ENCODE results near the gene CCL5. TPM values are rescaled to one million over a fixed set of nuclear protein-coding genes. Genes with fewer than 3 reads are reported as not detected.

CCL5 gene
- polyA plus RNA-seq, 1 donor from 2014 or later, result not detected

DNA sequence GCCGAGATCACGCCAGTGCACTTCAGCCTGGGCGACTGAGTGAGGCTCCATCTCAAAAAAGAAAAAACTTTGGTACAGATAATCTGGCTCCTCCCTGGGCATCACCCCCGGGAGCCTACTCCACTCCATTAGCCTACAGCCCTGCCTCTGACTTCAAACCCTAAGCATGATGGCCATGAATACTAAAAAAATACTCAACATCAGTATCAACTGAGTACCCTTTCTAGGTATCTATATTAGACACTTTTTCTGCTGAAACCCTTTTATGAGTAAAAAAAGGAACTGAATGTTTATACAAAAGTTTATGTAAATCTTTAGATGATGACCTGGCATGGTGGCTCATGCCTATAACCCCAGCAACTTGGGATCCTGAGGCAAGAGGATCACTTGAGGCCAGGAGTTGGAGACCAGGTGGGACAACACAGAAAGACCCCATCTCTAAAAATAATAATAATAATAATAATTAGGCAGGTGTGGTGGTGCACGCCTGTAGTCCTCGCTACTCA is 43.5 kb upstream of the CCL5 start:
- H4K20me1 ChIP-seq (ENCODE audit: insufficient read depth), result no peaks in the 10 kb centered on the region

DNA sequence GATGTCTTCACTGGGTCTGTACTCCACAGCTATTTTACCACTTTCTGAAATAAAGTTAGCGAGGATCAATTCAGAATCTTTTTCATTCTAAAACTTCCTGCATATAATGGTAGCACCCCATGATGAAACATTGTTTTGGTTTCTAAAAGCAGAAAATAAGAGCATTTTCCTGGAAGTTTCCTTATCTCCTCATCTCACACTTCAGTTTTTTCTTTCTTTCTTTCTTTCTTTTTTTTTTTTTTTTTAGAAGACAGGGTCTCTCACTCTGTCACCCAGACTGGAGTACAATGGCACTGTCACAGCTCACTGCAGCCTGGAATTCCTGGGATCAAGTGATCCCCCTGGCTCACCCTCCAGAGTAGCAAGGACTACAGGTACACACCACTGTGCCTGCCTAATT is 40.1 kb upstream of the CCL5 start:
- no peaks in the 10 kb centered on the region for H3K79me2 ChIP-seq (replicated peaks; ENCODE audit: insufficient read depth, low read length)
- no peaks in the 10 kb centered on the region for H3K9me2 ChIP-seq (ENCODE audit: insufficient read depth, low read length)
- H3K27me3 ChIP-seq (ENCODE audit: insufficient read depth, low read depth, low read length), result no peaks in the 10 kb centered on the region
- H2AFZ ChIP-seq (ENCODE audit: low read depth, low read length), result no peak overlapping the region
- H3K36me3 ChIP-seq (ENCODE audit: insufficient read depth, low read length), result no peaks in the 10 kb centered on the region
- no peak overlapping the region for H3K27ac ChIP-seq (ENCODE audit: low read length)
- H3K4me2 ChIP-seq (ENCODE audit: low read length), result no peak overlapping the region
- H3F3A ChIP-seq (ENCODE audit: insufficient read depth, low read length, poor library complexity, severe bottlenecking), result no peaks in the 10 kb centered on the region
- no peaks in the 10 kb centered on the region for H4K20me1 ChIP-seq (ENCODE audit: insufficient read depth)
- no peak overlapping the region for H3K9ac ChIP-seq (ENCODE audit: low read length)
- H3K9me3 ChIP-seq (ENCODE audit: low read length), result no peaks in the 10 kb centered on the region
- no peak overlapping the region for H3K4me3 ChIP-seq (ENCODE audit: low read length)
- TF ChIP-seq MXI1 (conservative IDR thresholded peaks at IDR 0.05; ENCODE audit: poor library complexity, severe bottlenecking), result no peak
- TF ChIP-seq SMC3 (conservative IDR thresholded peaks at IDR 0.05; ENCODE audit: poor library complexity), result no peak
- no peak for TF ChIP-seq EZH2 (IDR thresholded peaks at IDR 0.05; ENCODE audit: borderline replicate concordance, insufficient read depth, low read length, poor library complexity, severe bottlenecking)
- TF ChIP-seq POLR2AphosphoS5 (IDR thresholded peaks at IDR 0.05), result no peak
- TF ChIP-seq REST (IDR thresholded peaks at IDR 0.05; ENCODE audit: borderline replicate concordance), result no peak
- no peak for TF ChIP-seq RAD21 (conservative IDR thresholded peaks at IDR 0.05)
- TF ChIP-seq CTCF (IDR thresholded peaks at IDR 0.05; ENCODE audit: poor library complexity, severe bottlenecking), result no peak

More for the DNA sequence above, 43.5 kb upstream of the CCL5 start:
- no peaks in the 10 kb centered on the region for H3K9me2 ChIP-seq (ENCODE audit: insufficient read depth, low read length)
- no peaks in the 10 kb centered on the region for H3K9me3 ChIP-seq (ENCODE audit: low read length)
- H3K4me3 ChIP-seq (ENCODE audit: low read length), result no peak overlapping the region
- H3K27ac ChIP-seq (ENCODE audit: low read length), result no peak overlapping the region
- no peaks in the 10 kb centered on the region for H3K27me3 ChIP-seq (ENCODE audit: insufficient read depth, low read depth, low read length)
- no peak overlapping the region for H3K9ac ChIP-seq (ENCODE audit: low read length)
- no peak overlapping the region for H2AFZ ChIP-seq (ENCODE audit: low read depth, low read length)
- H3F3A ChIP-seq (ENCODE audit: insufficient read depth, low read length, poor library complexity, severe bottlenecking), result no peaks in the 10 kb centered on the region
- no peaks in the 10 kb centered on the region for H3K36me3 ChIP-seq (ENCODE audit: insufficient read depth, low read length)
- TF ChIP-seq CTCF (IDR thresholded peaks at IDR 0.05; ENCODE audit: poor library complexity, severe bottlenecking) (no peak), REST (IDR thresholded peaks at IDR 0.05; ENCODE audit: borderline replicate concordance) (no peak), RAD21 (conservative IDR thresholded peaks at IDR 0.05) (no peak), SMC3 (conservative IDR thresholded peaks at IDR 0.05; ENCODE audit: poor library complexity) (no peak), EP300 (conservative IDR thresholded peaks at IDR 0.05; ENCODE audit: poor library complexity, severe bottlenecking) (no peak), EZH2 (IDR thresholded peaks at IDR 0.05; ENCODE audit: borderline replicate concordance, insufficient read depth, low read length, poor library complexity, severe bottlenecking) (no peak)
- no peaks in the 10 kb centered on the region for H3K79me2 ChIP-seq (replicated peaks; ENCODE audit: insufficient read depth, low read length)
- no peak overlapping the region for H3K4me2 ChIP-seq (ENCODE audit: low read length)
